Activated CD8-positive, alpha-beta T cell treated with anti-CD3 and anti-CD28 coated beads for 36 hours (primary cell): ENCODE data around the gene MORC3. TPM values are rescaled to one million over a fixed set of nuclear protein-coding genes. Genes with fewer than 3 reads are reported as not detected.

ENCODE experiments used
- ATAC-seq: fragments of 200-7000 bp; cut with Tn5 transposase; one replicate; pipeline ENCODE4 v1.10.0; 2021; ENCODE audit warnings: mild to moderate bottlenecking, moderate library complexity
- CTCF ChIA-PET: fragments of 350-600 bp; sonication (Branson Sonifier 250); formaldehyde crosslinking; loops from one replicate; lab custom pipeline; 2021; ENCODE audit warnings: antibody characterized with exemption; lab: Charles Lee
- POLR2A ChIA-PET: fragments of 350-600 bp; sonication (Branson Sonifier 250); formaldehyde crosslinking; loops from one replicate; lab custom pipeline; 2021; ENCODE audit warnings: antibody characterized with exemption; lab: Charles Lee
- DNase-seq: peaks from one replicate; pipeline ENCODE4 v3.0.0-alpha.2; 2020
- H3K27ac Mint-ChIP-seq: one replicate; pipeline ENCODE4 v1.8.0; 2021; ENCODE audit warnings: mild to moderate bottlenecking, mixed read lengths
- H3K27me3 Mint-ChIP-seq: one replicate; pipeline ENCODE4 v1.8.0; 2021; ENCODE audit warnings: mixed read lengths
- H3K36me3 Mint-ChIP-seq: one replicate; pipeline ENCODE4 v1.8.0; 2021; ENCODE audit warnings: low read depth, mixed read lengths
- H3K4me1 Mint-ChIP-seq: one replicate; pipeline ENCODE4 v1.8.0; 2021; ENCODE audit warnings: low read depth, mixed read lengths
- H3K4me3 Mint-ChIP-seq: one replicate; pipeline ENCODE4 v1.8.0; 2021; ENCODE audit warnings: mild to moderate bottlenecking, moderate library complexity, mixed read lengths
- H3K9me3 Mint-ChIP-seq: one replicate; pipeline ENCODE4 v1.8.0; 2021; ENCODE audit warnings: mixed read lengths
- intact Hi-C: fragments of 100-400 bp; cut with micrococcal nuclease; formaldehyde crosslinking; loops from one replicate; pipeline ENCODE4 v1.10.0; 2022
- total RNA-seq, 2 experiments: library from RNA; stranded (reverse); gene quantifications; one replicate each; pipeline ENCODE4 v1.2.3, GENCODE V29; 2021
- TF ChIP-seq, protein P1 (sequence below): fragments of 200-600 bp; IDR thresholded peaks from one replicate; pipeline ENCODE4 v1.8.0; 2022; ENCODE audit warnings: antibody characterized with exemption, mild to moderate bottlenecking

MORC3 gene
- total RNA-seq, 2 experiments from 2014 or later, result 20.4 to 20.7 TPM

- ChIA-PET CTCF (interaction anchor here (1.5 to 1.7 kb wide), 2 partner anchors 31 to 33 kb away, joined by 5 to 6 read pairs; partner anchors contain the start of gene MORC3), POLR2A (interaction anchor here (0.7 to 2.8 kb wide), 4 partner anchors 9 to 1390 kb away, joined by 3 to 20 read pairs (median 3); partner anchors contain the start of gene MORC3)
- DNase-seq (no peak), ATAC-seq (peak; percentile 77)
- Mint-ChIP-seq H3K27ac (peak overlapping the region; percentile 68), H3K27me3 (no peaks in the 10 kb centered on the region), H3K4me1 (peaks cover 17% of the 10 kb centered on the region), H3K36me3 (peaks cover 24% of the 10 kb centered on the region), H3K9me3 (no peaks in the 10 kb centered on the region), H3K4me3 (no peak overlapping the region)
- intact Hi-C loops, result no loop called here
- TF ChIP-seq, protein P1, sequence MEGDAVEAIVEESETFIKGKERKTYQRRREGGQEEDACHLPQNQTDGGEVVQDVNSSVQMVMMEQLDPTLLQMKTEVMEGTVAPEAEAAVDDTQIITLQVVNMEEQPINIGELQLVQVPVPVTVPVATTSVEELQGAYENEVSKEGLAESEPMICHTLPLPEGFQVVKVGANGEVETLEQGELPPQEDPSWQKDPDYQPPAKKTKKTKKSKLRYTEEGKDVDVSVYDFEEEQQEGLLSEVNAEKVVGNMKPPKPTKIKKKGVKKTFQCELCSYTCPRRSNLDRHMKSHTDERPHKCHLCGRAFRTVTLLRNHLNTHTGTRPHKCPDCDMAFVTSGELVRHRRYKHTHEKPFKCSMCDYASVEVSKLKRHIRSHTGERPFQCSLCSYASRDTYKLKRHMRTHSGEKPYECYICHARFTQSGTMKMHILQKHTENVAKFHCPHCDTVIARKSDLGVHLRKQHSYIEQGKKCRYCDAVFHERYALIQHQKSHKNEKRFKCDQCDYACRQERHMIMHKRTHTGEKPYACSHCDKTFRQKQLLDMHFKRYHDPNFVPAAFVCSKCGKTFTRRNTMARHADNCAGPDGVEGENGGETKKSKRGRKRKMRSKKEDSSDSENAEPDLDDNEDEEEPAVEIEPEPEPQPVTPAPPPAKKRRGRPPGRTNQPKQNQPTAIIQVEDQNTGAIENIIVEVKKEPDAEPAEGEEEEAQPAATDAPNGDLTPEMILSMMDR, result no peak
Measured at GRCh38 chr21:36288651-36289243, 31.2 kb upstream of the MORC3 start.

GRCh38 chr21:36291509-36291908, 28.5 kb upstream of the MORC3 start:
- ATAC-seq (no peak), DNase-seq (no peak)
- CTCF ChIA-PET, result no interaction called here
- POLR2A ChIA-PET, result no interaction called here
- H3K4me3 Mint-ChIP-seq, result no peak overlapping the region
- H3K4me1 Mint-ChIP-seq, result peaks cover 17% of the 10 kb centered on the region
- TF ChIP-seq, protein P1, result no peak
- H3K27me3 Mint-ChIP-seq, result no peaks in the 10 kb centered on the region
- no peaks in the 10 kb centered on the region for H3K9me3 Mint-ChIP-seq
- peaks cover 22% of the 10 kb centered on the region for H3K36me3 Mint-ChIP-seq
- H3K27ac Mint-ChIP-seq, result no peak overlapping the region
- intact Hi-C loops, result no loop called here

DNA sequence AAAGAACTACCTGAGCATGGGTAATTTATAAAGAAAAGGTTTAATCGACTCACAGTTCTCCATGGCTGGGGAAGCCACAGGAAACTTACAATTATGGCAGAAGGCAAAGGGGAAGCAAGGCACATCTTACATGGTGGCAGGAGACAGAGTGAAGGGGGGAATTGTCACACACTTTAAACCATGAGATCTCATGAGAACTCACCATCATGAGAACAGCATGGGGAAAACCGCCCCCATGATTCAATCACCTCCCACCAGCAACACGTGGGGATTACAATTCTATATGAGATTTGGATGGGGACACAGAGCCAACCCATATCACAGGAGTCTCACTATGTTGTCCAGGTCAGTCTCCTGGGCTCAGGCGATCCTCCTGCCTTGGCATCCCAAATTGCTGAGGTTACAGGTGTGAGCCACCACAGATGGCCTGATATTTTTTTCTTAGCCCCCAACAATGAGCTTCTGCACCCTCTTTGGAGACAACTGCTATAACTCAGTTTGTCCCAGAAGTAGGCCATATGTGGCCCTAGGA, 22.5 kb upstream of the MORC3 start:
- TF ChIP-seq, protein P1, result no peak
- CTCF ChIA-PET, result interaction anchor here (0.8 to 1.4 kb wide), 2 partner anchors 23 to 38 kb away, joined by 4 to 6 read pairs; partner anchors contain the start of gene MORC3
- peaks cover 23% of the 10 kb centered on the region for H3K4me1 Mint-ChIP-seq
- POLR2A ChIA-PET, result interaction anchor here (0.6 to 3.0 kb wide), 3 partner anchors 8 to 149 kb away, joined by 3 to 20 read pairs (median 3); partner anchors contain the start of gene MORC3
- no peaks in the 10 kb centered on the region for H3K27me3 Mint-ChIP-seq
- ATAC-seq (no peak), DNase-seq (peak; percentile 9)
- peaks cover 6% of the 10 kb centered on the region for H3K36me3 Mint-ChIP-seq
- peak overlapping the region; percentile 49 for H3K4me3 Mint-ChIP-seq
- H3K27ac Mint-ChIP-seq, result peak overlapping the region; percentile 89
- intact Hi-C loops, result no loop called here
- H3K9me3 Mint-ChIP-seq, result no peaks in the 10 kb centered on the region

DNA sequence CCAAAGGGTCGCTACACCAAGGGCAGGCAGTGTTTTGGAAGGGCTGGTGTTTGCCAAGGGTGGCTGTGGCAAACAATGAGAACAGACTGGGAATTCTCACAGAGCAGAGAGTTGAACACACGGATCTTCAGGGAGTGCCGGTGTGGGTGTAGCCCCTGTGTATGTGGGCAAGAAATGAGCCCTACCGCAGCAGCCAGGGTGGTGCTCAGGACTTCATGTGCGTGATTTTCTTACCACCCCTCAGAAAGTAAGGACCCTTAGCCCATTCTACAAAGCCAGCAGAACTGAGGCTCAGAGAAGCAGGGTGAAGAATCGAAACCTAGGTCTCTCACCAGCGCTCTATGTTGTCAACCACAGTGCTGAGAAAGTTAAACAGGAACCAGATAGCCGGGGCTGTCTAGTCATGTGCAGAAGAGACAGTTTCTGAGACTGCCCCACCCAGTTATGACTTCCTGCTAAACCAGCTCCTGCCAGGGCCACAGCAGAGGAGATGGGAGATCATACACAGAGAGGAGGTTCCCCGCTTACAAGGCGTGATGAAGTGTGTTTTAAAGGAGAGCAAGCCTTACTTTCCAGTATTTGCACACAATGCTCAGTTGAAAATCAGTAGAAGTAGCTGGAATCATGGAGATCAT, 21.9 kb upstream of the MORC3 start:
- ATAC-seq (peak; percentile 99), DNase-seq (peak; percentile 78)
- intact Hi-C loops, result no loop called here
- Mint-ChIP-seq H3K4me1 (peaks cover 23% of the 10 kb centered on the region), H3K36me3 (peaks cover 4% of the 10 kb centered on the region), H3K27me3 (no peaks in the 10 kb centered on the region), H3K9me3 (no peaks in the 10 kb centered on the region), H3K4me3 (peak overlapping the region; percentile 49), H3K27ac (peak overlapping the region; percentile 89)
- CTCF ChIA-PET, result interaction anchor here (0.8 to 1.7 kb wide), 4 partner anchors 8 to 38 kb away, joined by 4 to 6 read pairs (median 4); partner anchors contain the start of gene MORC3
- TF ChIP-seq, protein P1, result no peak
- POLR2A ChIA-PET, result interaction anchor here (1.1 to 3.0 kb wide), 3 partner anchors 9 to 23 kb away, joined by 3 to 20 read pairs (median 6); partner anchors contain the start of gene MORC3
